Astrocyte (in vitro differentiated cells and primary cell): ENCODE results near the gene PI4KB.

Experiments
- CTCF ChIP-seq: IDR thresholded peaks from 2 replicates; pipeline ENCODE4 v1.5.1; 2011; ENCODE audit warnings: low read depth, mild to moderate bottlenecking, inconsistent platforms, low read length, moderate library complexity; ENCODE audit not compliant: insufficient read depth
- EZH2 ChIP-seq: IDR thresholded peaks from 2 replicates; pipeline ENCODE4 v1.6.1; 2012; ENCODE audit warnings: mild to moderate bottlenecking, low read length, inconsistent platforms; ENCODE audit not compliant: insufficient read depth

GRCh38 chr1:151311589-151312331, 15.5 kb downstream of the PI4KB start:
- TF ChIP-seq CTCF, result no peak
- TF ChIP-seq EZH2, result no peak
